MM.1S (cell line): ENCODE results near the gene SRGAP3.

Experiments used
- EZH2 ChIP-seq: fragments of 300-600 bp; sonication (generic); optimal IDR thresholded peaks from 2 replicates; pipeline ENCODE3; 2017; ENCODE audit warnings: low read depth, mild to moderate bottlenecking, antibody characterized with exemption, low read length, mixed read lengths
- EZH2phosphoT487 ChIP-seq: fragments of 300-600 bp; sonication (generic); IDR thresholded peaks from 2 replicates; pipeline ENCODE4 v1.6.1; 2018; ENCODE audit warnings: antibody characterized with exemption, low read length
- TF ChIP-seq, protein P1 (sequence below): fragments of 300-600 bp; sonication (generic); IDR thresholded peaks from 2 replicates; pipeline ENCODE4 v1.5.1; 2016; ENCODE audit warnings: antibody characterized with exemption, low read length, mixed read lengths

DNA sequence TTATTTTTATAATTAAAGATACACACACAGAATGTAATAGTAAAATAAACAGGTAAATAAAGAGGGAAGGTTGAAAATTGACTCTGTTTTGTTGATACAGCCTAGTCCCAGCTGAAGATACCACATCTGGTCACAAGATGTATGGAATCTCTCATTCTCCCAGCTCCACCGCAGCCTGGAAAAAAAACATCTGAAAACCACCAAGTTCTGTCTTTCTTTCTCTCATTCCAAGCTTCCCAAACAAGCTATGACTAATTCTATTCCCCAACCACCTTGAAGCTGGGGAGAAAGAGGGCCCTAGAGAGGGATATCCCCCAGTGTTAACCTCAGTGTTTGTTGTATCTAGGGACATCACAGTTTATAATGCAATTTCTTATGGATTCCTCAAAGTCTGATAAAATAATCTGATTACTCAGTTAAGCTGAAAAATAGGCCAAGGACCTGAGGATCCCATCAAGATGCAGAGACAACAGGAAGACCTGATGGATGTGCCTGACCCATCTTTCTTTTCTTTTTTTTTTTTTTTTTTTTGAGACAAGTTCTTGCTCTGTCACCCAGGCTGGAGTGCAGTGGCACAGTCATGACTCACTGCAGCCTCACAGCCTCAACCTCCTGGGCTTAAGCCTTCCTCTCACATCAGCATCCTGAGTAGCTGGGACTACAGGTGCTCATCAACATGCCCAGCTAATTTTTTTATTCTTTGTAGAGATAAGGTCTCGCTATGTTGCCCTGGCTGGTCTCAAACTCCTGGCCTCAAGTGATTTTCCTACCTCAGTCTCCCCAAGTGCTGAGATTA is 38.1 kb downstream of the SRGAP3 start:
- TF ChIP-seq, protein P1, sequence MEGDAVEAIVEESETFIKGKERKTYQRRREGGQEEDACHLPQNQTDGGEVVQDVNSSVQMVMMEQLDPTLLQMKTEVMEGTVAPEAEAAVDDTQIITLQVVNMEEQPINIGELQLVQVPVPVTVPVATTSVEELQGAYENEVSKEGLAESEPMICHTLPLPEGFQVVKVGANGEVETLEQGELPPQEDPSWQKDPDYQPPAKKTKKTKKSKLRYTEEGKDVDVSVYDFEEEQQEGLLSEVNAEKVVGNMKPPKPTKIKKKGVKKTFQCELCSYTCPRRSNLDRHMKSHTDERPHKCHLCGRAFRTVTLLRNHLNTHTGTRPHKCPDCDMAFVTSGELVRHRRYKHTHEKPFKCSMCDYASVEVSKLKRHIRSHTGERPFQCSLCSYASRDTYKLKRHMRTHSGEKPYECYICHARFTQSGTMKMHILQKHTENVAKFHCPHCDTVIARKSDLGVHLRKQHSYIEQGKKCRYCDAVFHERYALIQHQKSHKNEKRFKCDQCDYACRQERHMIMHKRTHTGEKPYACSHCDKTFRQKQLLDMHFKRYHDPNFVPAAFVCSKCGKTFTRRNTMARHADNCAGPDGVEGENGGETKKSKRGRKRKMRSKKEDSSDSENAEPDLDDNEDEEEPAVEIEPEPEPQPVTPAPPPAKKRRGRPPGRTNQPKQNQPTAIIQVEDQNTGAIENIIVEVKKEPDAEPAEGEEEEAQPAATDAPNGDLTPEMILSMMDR: no peak
- TF ChIP-seq EZH2: no peak
- TF ChIP-seq EZH2phosphoT487: no peak
